Stimulated activated CD8-positive, alpha-beta memory T cell treated with anti-CD3 and anti-CD28 coated beads, Interleukin-12 subunit alpha, Interleukin-12 subunit beta, amount 100 ng/mL, for 24 hours (primary cell): ENCODE results near the gene ARL5C.
A peak's percentile ranks its signal among the peaks of the same experiment; 100 is the strongest.
"Not testable (repeated sequence)": the region's sequence is repeated elsewhere in the genome, so short reads cannot be mapped to it uniquely, and the experiment has no call there.

Source experiments
- DNase-seq: peaks from one replicate; pipeline ENCODE4 v3.0.0-alpha.2; 2020; ENCODE audit errors: extremely low read depth

Gene ARL5C

DNA sequence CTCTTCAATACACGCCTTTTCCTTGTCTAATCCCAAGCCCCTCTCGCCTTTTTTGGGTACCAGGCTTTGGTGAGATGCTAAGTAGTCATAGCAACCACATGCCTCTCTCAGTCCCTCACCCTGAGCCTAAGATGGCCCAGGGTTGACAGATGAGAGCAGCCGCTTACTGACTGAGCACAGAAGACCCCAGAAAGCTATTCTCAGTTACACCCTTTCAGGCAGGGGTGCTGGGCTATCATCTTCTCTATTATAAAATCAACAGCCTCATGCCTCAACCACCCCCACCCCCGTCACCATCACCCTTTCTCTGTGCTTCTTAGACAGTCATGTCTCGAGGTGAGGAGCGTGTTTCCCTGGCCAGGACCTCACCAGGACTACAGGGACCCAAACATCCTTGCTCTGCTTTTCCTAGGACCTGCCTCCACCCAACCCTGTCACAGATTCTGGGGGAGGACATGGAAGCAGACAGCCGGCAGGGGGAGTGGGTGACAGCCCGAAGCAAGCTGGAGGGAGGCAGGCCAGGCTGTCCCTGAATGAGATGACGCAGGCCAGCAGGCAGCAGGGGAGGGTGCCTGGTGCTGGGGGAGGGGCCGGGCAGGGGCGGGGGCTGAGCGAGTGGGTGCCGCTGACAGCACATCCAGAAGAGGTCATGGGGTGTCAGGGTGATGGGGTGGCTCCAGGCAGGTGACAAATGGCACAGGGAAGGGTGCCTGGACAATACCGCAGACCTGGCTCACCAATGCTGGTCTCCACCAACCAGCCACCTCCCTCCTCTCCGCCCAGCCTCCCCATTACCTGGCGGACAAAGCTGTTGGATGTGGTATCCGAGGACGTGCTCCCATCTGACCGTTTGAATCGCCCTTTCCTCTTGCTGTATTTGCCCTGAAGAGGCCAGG lies 28.4 kb upstream of the ARL5C start:
- no peak for DNase-seq

- DNase-seq, result no peak
Measured at GRCh38 chr17:39193346-39193745, 27.4 kb upstream of the ARL5C start.

GRCh38 chr17:39192901-39193300 lies 26.9 kb upstream of the ARL5C start:
- DNase-seq, result no peak

DNA sequence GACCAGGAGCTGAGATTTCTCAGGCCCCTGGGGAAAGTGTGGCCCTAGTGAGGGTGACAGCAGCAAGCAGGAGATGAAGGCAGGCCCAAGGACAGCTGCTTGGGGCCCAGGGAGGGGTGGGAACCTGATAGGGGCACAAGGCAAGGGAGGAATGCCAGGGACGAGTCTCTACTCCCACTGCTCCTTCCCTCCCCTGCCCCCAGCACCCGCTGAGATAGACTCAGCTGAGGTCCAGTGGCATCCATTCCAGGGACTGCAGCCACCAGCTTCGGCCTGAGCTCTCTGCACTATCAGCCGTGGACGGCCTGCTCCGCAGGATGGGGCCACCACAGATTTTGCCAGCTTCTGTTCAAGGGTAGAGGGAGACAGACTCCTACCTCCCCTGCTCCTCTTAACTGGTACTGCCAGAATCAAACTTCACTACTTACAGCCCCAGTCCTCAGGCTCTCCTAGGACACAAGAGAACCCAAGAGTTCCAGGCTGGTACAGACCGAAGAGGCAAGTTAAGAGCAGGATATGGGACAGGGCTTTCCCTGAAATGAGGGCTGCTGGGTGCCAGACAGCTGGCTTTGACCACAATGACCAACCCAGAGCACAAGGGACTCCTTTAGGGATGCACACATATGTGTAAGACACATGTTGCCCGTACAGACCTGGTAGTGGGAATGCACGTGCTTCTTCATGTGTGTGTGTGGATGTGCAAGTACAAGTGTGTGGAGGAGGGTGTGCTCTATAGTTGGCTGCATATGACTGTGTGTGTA lies 26.0 kb upstream of the ARL5C start:
- DNase-seq, result no peak

DNA sequence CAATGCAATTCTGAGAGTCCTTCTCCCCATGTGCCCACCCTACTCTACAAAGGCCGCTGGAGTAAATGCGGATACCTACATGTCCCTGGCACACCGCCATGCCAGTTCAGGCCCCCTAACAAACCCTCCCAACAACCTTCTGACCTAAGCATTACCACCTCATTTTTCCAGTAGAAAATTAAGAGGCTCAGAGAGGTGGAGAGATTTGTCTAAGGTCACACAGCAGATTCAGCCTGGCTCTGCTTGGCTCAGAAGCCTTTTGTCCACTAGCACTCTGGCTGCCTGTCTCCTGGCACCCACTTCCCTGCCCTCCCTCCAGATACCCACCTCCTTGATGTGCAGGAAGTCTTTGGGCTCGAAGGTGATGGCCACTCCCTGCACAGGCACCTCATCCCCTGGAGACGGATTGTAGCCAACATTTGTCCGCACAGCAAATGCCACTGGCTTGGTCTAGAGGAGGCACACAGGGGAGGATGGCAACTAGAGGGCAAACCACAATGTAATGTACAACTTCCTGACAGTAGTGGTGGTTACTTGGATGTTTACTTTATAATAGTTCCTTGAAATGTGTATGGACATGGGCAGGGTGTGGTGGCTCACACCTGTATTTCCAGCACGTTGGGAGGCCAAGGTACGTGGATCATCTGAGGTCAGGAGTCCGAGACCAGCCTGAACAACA lies 21.3 kb upstream of the ARL5C start:
- DNase-seq, result no peak

DNA sequence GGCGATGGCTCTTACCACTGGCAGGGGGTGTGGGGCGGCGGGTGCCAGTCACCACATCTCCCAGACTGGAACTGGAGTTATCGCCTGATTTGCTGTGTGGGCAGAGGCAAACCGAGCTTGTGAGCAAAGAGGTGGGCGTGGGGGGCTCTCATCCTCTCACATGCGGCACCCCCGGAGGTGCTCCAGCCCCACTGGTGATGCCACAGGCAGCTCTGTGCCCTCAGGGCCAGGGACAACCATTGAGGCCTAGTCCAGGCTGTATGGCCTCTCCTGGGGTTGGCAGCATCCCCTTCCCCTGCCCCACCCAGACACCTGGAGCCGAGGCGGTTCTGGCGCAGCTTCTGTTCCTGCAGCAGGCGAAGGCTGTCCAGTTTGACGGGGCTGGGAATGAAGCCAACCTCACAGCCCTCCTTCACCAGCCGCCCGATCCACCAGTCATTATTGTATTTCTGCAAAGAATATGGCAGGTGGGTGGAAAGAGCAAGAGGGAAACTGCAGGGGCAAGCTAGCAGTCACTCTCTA lies 20.6 kb upstream of the ARL5C start:
- DNase-seq, result no peak

- DNase-seq, result no peak
Measured at GRCh38 chr17:39183720-39184119, 17.8 kb upstream of the ARL5C start.

DNA sequence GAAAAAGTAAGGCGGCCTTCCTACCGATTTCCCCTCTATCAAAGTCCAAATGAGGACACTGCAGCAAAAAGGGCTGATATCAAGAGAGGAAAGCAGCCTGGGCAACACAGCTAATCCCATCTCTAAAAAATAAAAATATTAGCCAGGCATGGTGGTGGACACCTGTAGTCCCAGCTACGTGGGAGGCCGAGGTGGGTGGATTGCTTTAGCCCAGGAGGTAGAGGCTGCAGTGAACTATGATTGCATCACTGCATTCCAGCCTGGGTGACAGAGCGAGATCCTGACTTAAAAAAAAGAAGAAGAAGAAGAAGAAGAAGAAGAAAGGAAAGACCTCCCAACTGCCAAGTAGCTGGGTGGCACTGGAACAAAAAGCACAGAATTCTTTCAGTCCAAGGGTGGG lies 17.1 kb upstream of the ARL5C start:
- no peak for DNase-seq

GRCh38 chr17:39181303-39181702 lies 15.3 kb upstream of the ARL5C start:
- DNase-seq, result no peak

- no peak for DNase-seq
Measured at GRCh38 chr17:39178536-39178935, 12.6 kb upstream of the ARL5C start.

DNA sequence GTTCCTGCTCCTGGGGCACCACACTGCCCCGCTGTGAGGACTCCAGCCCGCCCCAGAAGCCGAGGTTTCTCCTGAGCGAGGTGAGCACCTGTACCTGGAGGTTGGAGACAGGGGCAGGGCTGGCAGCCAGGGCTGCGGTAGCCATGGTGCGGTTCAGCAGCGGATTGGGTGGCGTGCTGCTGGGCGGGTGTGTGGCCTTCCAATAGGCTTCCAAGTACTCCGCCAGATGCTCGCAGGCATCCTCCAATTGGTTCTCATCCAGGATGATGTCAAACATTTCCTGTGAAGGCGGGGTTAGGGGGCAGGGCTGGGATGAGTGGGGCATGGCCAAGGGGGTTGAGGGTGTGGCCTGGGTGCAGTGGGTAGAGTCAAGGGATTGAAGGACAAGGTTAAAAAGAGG lies 11.3 kb upstream of the ARL5C start:
- DNase-seq, result no peak

GRCh38 chr17:39175695-39176093 lies 9.7 kb upstream of the ARL5C start:
- no peak for DNase-seq

DNA sequence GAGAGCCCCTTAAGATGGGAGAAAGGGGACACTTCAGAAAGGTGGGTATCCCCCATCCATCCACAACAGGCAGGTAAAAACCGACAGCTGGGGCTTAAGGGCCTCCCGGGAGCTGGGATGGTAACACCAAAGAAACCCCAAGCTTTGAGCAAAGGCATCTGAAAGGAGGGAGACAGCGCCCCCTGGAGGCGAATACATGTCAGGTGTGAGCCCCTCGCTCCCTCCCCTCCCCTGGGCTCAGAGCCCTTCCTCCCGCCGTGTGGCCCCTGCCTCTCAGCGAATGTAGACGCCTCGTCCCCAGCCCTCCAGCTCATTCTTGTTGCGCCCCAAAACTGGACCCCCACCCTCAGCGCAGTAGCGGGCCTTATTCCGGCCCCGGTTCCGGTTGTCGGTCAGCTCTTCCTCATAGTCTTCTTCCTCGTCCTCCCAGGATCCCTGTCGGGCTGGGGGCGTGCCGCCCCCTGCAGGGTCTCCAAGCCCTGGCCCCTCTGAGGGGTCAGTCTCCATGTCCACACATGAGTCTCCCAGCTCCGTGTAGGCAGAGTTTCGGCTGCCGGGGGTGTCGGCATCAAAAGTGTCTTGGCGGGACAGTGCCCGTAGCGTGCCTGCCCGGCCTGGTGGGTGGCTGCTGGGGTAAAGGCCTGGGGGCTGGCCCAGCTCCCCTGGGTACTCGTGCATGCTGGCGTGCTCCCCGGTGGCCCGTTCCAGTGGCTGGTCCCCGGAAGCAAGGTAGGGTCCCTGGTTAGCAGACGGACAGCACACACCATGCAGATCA lies 9.1 kb upstream of the ARL5C start:
- peak; percentile 49 for DNase-seq

DNA sequence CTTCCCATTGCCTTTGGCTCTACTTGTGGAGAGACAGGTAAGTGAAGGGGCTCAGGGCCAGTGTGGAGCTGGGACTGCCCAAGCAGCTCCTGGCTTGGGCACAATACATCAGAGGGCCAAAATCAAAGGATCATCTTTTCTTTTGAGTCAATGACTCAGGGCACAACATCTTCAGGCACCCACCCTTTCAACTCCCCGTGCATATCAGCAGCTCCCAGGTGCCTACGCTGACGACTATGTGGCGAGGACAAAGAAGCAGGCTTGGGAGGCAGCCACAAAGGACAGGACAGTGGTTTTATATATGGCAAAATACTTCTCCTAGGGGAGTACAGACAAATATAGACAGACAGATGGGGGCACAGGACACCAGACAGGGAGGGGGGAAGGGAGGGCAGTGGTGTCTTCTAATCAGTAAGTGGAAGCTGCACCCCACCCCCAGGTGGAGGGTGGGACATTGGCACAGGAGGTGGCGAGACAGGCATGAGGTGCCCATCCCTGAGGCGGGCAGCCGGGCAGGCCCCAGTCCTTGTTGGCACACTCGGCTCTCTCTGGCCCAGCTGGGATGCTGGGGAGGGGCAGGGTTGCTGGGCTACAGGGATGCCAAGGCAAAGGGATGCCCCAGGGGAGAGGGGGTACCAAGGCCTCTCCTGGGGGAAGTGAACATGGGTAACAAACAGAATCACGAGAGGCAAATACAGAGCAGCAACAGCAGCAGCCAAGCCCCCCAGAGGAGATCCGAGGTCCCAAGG lies 7.7 kb upstream of the ARL5C start:
- no peak for DNase-seq

GRCh38 chr17:39173080-39173479 lies 7.1 kb upstream of the ARL5C start:
- no peak for DNase-seq

DNA sequence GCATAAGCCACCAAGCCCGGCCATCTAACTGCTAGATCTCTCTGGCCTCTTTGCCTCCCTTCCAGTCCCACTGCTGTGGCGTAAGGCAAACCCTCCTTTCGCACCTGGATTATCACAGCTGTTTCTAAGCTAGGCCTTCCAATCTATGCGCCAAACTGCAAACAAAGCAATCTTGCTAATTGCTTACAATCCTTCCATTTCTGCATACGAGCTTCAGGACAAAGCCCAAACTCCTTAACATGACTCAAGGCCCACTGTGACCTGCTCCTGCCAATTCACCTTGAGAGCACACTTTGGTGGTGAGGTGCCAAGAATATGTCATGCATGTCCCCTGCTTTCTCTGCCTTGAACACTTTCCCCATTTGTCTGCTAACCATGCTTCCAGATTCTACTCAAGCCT lies 6.0 kb upstream of the ARL5C start:
- no peak for DNase-seq

DNA sequence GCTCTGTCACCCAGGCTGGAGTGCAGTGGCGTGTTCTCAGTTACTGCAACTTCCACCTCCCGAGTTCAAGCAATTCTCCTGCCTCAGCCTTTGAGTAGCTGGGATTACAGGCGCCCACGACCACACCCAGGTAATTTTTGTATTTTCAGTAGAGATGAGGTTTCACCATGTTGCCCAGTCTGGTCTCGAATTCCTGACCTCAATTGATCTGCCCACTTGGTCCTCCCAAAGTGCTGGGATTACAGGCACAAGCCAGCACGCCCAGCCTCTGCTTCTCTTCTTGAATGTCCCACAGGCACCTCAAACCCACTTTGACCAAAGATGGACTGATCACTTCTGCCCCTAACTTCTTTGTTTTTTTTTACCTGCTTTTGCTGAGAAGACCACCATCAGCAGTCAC lies 4.6 kb upstream of the ARL5C start:
- no peak for DNase-seq

GRCh38 chr17:39170109-39170508 lies 4.1 kb upstream of the ARL5C start:
- no peak for DNase-seq

GRCh38 chr17:39169518-39169917 lies 3.6 kb upstream of the ARL5C start:
- DNase-seq, result no peak

DNA sequence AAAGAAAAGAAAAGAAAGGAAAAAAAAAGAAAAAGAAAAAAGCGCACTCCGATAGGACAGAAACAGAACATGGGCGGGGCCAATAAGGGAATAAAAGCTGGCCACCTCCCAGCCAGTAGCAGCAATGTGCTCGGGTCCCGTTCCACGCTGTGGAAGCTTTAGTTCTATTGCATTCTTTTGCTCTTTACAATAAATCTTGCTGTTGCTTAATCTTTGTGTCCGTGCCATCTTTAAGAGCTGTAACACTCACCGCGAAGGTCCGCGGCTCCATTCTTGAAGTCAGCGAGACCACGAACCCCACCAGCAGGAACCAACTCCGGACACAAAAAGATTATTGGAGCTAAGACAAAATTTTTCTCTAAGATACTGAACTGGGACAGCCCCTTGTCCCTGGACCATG lies 3.1 kb upstream of the ARL5C start:
- no peak for DNase-seq

DNA sequence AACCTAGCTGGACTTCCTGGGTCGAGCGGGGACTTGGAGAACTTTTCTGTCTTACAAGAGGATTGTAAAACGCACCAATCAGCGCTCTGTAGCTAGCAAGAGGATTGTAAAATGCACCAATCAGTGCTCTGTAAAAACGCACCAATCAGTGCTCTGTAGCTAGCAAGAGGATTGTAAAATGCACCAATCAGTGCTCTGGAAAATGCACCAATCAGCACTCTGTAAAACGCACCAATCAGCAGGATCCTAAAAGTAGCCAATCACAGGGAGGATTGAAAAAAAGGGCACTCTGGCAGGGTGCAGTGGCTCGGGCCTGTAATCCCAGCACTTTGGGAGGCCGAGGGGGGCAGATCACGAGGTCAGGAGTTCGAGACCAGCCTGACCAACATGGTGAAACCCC lies 2.5 kb upstream of the ARL5C start:
- not testable (repeated sequence) for DNase-seq
